Epidermal melanocyte (primary cell): ENCODE measurements around the gene ZNF597.
A peak's percentile ranks its signal among the peaks of the same experiment; 100 is the strongest.
"Not testable (repeated sequence)": the region's sequence is repeated elsewhere in the genome, so short reads cannot be mapped to it uniquely, and the experiment has no call there.

Experiments used
- DNase-seq: peaks from one replicate; pipeline ENCODE4 v3.0.0; 2011; ENCODE audit warnings: low spot score; ENCODE audit not compliant: insufficient read length

Gene ZNF597

GRCh38 chr16:3475604-3476375 is 32.5 kb upstream of the ZNF597 start:
- DNase-seq = no peak

DNA sequence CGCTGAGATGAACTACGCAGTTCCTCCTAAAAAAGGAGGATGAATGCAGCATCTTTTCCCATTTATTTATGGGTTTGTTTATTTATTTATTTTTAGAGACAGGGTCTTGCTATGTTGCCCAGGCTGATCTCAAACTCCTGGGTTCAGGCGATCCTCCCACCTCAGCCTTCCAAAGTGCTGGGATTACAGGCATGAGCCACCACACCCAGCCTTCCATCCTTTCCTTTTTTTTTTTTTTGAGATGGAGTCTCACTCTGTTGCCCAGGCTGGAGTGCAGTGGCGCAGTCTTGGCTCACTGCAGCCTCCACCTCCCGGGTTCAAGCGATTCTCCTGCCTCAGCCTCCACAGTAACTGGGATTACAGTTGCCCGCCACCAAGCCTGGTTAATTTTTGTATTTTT is 31.6 kb upstream of the ZNF597 start:
- not testable (repeated sequence) for DNase-seq

DNA sequence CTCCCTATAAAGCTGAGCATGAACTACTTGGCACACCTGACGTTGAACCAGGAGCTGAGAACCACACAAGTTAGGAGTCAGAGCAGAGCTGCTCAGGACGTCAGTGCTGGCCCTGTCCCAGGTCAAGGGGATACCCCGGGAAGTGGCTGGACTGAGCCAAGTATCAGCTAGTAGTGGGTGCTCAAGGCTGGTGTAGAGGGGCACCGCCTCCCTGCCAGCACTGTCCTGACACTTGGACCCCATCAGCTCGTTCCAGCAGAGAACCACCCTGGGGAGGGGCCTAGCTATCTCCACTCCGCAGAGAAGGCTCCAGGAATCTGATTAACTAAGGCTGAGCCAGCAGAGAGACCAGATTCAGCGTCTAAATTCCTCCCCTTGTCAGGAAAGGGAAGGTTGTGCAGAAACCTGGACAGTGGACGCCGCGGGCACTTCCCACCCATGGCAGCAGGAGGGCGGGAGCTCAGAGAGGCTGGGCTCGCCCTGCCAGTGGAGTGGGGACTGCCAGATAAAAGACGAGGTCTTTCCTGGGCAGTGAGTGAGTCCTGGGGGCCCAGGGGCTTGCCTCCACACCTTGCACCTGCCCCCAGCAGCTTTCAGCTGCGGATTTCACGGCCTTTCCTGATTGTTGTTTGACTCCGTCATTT is 31.0 kb upstream of the ZNF597 start:
- no peak for DNase-seq

DNA sequence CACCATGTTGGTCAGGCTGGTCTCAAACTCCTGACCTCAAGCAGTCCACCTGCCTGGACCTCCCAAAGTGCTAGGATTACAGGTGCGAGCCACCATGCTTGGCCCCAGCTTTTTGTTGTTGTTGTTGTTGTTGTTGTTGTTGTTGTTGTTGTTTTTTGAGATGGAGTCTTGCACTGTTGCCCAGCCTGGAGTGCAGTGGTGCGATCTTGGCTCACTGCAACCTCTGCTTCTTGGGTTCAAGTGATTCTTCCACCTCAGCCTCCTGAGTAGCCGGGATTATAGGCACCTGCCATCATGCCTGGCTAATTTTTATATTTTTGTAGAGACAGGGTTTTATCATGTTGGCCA is 30.3 kb upstream of the ZNF597 start:
- not testable (repeated sequence) for DNase-seq

DNA sequence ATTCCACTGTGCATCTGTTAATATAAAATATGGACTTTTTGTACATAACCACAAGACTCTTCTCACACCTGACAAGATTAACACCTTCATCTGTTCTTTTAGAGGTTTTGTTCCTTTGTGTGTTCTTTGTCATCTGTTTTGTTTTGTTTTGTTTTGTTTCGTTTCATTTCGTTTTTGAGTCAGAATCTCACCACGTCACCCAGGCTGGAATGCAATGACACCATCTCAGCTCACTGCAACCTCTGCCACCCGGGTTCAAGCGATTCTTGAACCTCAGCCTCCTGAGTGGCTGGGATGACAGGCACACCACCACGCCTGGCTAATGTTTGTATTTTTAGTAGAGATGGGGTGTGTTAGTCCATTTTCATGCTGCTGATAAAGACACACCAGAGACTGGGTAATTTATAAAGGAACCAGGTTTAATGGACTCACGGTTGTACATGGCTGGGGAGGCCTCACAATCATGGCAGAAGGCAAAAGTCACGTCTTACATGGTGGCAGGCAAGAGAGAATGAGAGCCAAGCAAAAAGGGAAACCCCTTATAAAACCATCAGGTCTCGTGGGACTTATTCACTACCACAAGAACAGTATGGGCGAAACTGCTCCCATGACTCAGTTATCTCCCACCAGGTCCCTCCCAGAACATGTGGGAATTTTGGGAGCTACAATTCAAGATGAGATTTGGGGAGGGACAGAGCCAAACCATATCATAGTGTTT is 29.7 kb upstream of the ZNF597 start:
- DNase-seq = no peak

DNA sequence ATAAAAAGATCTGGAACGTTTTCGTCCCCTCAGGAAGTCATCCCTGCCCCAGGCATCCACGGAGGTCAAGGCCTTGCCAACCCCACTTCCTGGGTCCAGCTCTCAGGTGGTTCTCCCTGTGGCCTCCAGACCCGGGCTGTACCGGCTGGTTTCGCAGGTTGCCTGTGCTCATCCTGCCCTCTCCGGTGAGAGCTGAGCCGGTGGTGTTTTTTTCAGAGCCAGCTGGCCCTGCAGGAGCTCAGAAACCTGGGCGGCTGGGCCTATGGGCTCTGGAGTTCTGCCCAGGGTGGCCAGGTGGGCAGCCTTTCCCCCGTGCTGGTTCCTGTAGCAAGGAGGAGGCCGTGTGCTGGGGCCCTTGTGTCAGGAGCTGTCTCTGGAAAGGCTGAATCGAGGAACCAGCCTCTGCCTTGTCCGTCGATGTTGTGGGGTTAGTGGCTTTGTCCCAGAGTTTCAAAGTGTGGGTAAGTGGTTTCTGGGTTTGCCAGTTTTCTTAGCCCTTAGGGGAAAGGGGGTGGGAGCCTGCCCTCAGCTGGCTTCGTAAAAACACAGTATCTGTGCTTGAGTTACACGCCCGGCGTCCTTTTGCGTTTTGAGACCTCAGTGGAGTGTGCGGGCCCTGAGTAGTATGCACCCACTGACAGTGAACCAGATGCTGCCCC is 28.3 kb upstream of the ZNF597 start:
- no peak for DNase-seq

- DNase-seq = no peak
These were observed 27.4 kb upstream of the ZNF597 start for GRCh38 chr16:3470723-3471122.

DNA sequence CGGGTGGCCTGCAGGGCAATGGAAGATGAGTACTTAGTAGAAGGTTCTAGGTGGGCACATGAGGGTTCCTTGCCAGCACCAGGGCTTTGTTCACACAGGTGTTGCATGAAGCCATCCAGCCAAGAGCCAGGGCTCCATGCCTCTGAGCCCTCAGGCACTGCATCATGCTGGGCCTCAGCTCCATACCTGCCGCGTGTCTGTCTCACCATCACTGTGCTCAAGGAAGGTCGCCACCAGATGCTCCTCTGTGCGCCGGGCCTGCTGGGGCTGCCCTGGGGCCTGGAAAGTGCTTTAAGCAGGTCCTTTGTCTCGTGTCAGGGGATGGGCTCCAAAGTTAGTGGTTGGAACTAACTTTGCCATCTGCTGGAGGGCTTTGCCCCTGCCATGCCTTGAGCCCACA is 26.4 kb upstream of the ZNF597 start:
- DNase-seq = no peak

DNA sequence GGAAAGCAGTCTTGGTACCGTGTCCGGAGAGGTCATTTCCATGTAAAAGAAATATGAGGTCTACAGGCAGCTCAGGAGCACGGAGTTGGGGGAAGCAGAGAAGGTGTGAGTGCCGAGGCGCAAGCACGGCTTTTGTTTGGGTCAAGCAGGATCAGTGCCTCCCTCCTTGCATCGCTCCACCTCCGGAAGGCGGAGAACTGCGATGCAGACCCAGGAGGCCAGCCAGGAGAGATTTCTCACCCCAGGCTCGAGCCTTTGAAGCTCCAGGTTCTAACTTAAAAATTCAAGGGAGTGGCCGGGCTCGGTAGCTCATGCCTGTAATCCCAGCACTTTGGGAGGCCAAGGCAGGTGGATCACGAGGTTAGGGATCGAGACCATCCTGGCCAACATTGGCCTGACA is 25.2 kb upstream of the ZNF597 start:
- DNase-seq = no peak

GRCh38 chr16:3467921-3468320 is 24.6 kb upstream of the ZNF597 start:
- no peak for DNase-seq

DNA sequence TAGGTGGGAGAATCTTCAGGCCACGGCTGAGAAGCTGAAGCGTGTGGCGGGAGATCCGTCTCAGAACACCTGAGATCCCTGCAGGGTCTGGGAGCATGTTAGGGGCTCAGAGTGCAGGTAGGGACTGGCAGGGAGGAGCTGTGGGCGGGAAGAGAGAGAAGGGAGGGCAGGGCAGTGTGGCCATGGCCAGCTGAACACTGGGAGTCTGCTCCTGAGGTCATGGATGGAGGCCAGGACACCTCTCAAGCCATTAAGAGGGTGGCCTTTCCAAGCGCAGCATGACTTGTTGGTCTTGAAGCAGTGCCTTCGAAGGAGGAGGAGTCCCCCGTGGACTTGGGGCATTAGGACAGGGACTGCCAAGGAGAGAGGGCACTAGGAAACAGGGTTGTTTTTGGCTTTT is 23.9 kb upstream of the ZNF597 start:
- no peak for DNase-seq

DNA sequence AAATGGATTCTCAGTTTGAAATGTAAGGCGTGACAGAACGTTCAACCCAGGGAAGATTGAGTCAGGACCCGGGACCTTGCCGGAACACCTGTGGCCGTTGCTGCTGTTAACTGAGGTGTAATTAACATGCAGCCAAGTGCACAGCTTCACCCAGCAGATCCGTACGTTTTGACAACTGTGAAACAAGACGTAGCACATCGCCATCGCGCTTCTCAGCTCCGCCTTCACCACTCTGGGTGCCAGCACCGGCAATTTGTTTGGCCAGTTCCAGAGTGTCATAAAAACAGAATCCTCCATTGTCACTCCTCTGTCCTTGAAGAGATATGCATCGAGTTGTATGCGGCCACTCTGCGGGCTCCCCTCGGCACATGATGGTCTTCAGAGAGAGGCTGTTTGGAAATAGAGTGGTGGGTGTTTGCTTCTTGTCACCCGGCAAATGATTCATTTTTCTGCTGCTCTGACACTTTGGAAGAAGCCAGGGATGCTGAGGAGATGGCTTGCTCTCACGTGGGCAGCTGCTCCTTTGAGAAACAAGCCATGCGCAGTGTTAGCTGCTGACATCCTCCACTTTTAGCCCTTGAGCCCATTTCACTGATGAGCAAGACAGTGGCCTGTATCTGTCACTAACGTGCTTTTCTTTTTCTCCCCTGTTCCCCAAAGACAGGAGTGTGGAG is 22.7 kb upstream of the ZNF597 start:
- DNase-seq = no peak

GRCh38 chr16:3465301-3465700 is 22.0 kb upstream of the ZNF597 start:
- DNase-seq = no peak

DNA sequence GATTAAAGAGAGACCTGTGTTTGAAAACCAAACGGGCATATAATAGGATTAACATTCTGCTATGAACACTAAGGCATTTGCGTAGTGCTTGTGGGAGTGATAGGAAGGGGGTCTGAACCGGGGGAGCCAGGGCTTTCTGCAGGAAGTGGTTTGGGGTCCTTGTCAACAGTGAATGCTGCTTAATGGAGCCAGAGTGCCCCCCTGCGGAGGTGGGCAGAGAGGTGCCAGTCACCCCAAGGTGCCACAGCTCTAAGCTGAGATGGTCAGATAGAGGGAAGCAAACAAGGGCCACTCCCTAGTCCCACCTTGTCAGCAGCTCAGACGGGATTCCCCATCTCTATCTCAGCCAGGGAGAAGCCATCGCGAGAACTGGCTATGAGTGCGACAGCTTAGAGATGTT is 17.8 kb upstream of the ZNF597 start:
- DNase-seq = peak; percentile 8

DNA sequence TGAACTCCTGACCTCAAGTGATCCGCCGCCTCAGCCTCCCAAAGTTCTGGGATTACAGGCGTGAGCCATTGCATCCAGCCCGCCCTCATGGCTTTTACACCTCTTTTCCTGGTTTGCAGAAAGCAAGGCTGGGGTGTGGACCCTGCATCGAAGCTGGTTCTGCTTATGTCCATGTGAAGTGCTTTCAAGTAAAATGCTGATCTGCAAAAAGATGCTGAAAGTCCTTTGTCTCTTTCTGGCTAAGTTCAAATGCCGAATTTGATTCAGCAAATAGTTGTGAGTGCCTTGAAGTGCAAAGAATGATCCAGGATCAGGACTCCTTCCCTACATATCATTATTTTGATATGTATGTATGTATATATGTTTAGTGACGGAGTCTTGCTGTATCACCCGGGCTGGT is 17.3 kb upstream of the ZNF597 start:
- DNase-seq = no peak

DNA sequence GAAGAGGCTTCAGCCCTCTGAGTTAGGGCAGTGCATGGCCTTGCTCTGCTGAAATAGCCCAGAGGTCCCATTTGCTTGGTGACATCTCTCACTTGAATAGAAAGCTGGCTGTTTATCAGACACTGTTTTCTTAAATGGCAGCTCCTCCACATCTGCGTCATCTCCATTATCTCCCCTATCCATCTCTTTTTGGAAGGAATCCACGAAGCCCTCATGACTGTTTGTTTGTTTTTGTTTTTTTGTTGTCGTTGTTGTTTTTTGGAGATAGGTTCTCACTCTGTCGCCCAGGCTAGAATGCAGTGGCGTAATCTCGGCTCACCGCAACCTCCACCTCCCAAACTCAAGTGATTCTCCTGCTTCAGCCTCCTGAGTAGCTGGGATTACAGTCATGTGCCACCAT is 16.8 kb upstream of the ZNF597 start:
- no peak for DNase-seq

DNA sequence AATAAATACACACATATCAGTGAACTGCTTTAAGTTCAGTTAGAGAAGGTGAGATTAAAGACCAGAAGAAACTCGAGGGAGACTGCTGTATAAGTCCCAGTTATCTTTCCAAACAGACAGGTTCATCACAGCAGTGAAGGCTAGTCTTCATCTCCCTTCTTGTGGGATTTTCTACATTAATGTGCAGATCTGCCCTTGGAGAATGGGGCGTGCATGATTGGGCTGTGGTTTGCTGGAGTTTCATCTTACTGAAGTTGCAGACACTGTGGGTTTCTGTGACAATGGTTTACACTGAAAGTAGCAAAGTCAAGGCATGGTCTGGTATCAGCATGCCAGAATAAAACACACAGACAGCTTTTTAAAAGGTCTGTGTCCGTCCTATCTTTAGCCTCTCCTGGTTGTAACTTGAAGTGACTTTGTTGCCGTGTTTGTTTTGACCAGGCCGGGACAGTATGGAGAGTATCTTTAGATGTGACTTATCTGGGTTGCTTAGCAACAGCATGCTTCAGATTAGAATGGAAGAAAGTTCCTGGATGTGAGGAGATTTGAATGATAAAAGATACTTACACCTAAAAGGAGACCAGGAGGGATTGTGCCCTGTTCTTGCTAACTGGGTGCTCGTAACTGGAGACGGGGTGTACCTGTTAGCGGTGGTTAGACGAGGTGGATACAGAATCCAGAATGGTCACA is 16.2 kb upstream of the ZNF597 start:
- no peak for DNase-seq

GRCh38 chr16:3458852-3459361 is 15.6 kb upstream of the ZNF597 start:
- DNase-seq = no peak

- no peak for DNase-seq
These were observed 15.1 kb upstream of the ZNF597 start for GRCh38 chr16:3458278-3458851.
